GM12873 (cell line): ENCODE measurements around the gene MYH7.

ENCODE experiments used
- TF ChIP-seq, protein P1 (sequence below): IDR thresholded peaks from 2 replicates; pipeline ENCODE4 v1.5.1; 2012; ENCODE audit warnings: low read depth, mild to moderate bottlenecking, moderate library complexity, low read length, control low read depth; ENCODE audit not compliant: insufficient read depth; ENCODE audit errors: missing control alignments

Gene MYH7

DNA sequence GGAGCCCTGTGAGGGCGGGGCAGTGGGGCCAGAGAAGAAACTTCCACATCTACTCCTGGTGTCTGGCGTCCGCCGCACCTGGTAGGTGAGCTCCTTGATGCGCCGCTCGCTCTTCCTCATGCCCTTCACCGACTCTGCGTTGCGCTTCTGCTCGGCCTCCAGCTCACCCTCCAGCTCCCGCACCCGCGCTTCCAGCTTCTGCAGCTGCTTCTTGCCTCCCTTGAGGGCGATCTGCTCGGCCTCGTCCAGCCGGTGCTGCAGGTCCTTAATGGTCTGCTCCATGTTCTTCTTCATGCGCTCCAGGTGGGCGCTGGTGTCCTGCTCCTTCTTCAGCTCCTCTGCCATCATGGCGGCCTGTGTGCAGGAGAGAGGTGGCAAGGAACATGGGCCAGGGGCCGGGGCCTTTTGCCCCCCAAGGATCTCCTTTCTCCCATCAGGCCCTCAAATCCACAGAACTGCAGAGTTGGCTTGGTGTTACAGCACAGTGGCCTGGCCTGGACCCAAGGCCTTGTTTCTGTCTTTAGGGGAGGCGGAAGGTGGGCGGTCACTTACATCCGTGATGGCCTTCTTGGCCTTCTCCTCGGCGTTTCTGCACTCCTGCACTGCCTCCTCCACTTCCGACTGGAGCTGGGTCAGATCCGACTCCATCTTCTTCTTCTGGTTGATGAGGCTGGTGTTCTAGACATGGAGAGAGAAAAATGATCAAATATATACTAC is 50.9 kb downstream of the MYH7 start:
- TF ChIP-seq, protein P1, sequence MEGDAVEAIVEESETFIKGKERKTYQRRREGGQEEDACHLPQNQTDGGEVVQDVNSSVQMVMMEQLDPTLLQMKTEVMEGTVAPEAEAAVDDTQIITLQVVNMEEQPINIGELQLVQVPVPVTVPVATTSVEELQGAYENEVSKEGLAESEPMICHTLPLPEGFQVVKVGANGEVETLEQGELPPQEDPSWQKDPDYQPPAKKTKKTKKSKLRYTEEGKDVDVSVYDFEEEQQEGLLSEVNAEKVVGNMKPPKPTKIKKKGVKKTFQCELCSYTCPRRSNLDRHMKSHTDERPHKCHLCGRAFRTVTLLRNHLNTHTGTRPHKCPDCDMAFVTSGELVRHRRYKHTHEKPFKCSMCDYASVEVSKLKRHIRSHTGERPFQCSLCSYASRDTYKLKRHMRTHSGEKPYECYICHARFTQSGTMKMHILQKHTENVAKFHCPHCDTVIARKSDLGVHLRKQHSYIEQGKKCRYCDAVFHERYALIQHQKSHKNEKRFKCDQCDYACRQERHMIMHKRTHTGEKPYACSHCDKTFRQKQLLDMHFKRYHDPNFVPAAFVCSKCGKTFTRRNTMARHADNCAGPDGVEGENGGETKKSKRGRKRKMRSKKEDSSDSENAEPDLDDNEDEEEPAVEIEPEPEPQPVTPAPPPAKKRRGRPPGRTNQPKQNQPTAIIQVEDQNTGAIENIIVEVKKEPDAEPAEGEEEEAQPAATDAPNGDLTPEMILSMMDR = no peak

DNA sequence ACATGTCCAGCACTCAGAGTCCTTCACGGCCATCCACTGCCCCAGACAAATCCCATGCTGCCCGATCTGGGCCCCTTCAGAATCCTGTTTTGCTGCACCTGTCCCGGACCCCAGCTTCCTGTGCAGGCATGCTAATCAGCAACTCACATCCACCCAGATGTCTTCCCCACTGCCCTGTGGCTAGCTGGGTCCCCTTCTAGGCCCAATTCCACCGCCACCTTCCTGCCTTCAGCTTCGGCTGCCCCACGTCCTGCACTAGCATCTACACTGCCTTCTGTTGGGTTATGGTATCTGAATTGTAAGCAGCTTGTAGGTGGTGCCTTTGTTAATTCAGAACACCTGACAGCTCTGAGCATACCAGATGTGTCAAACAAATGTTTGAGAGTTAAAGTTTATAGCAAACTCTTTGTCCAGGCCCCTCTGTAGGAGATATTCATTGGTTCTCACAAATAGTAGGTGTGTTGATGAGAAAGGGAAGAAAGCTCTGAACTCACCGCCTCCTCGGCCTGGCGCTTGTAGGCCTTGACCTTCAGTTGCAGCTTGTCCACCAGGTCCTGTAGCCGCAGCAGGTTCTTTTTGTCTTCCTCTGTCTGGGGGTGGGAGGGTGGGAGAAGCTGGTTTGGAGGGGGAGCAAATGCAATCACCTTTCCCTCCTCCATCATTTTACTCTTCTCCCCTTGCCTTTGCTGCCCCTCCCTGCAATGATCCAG is 52.6 kb downstream of the MYH7 start:
- TF ChIP-seq, protein P1 = no peak

DNA sequence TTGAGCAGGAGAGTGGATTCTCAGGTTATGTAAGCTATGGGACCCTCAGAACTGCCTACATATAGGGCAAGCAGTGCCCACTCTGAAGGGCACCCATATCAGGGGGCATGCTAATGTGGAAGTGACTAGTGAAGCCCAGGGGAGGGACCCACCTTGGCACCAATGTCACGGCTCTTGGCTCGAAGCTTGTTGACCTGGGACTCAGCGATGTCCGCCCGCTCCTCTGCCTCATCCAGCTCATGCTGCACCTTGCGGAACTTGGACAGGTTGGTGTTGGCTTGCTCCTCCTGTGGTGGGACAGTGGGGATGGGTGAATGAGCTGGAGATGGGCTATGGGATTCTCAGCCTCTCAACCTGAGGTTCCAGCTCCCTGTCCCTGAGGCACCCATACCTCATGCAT is 53.2 kb downstream of the MYH7 start:
- TF ChIP-seq, protein P1 = no peak

DNA sequence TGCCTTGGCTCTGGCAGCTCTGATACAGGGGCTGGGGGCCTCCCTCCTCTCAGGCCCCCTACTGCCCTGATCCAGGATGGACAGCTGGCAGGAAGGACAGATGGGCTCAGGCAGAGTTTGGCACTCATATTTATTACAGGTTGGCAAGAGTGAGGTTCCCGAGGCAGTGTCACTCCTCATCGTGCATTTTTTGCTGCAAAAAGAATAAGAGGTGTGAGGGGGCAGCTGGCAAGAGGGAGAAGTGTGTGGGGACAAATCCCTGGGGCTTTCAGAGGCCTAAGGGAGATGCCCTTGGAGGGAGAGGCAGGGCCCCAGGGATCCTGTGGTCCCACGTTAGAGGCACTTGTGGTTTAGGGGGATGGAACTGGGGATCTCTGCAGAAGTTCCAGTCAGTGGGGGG is 53.6 kb downstream of the MYH7 start:
- TF ChIP-seq, protein P1 = no peak

DNA sequence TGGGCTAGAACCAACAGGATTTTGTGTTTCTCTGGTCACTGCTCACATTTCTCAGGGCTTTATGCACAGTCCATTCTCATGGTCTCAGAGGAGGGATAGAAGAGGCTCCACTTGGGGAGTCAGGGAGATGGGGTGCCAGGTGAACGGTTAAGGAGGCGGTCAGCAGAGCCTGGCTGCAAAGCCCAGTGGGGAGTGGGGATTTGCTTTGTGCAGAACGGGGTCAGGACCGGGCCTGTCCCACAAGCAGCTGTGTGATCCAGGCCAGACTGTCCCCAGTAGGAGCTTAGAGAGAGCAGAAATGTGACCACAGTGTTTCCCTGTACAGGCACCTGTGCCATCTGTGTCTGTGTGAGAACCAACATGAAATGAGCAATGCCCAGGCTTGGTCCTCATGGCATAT is 54.5 kb downstream of the MYH7 start:
- TF ChIP-seq, protein P1 = no peak

DNA sequence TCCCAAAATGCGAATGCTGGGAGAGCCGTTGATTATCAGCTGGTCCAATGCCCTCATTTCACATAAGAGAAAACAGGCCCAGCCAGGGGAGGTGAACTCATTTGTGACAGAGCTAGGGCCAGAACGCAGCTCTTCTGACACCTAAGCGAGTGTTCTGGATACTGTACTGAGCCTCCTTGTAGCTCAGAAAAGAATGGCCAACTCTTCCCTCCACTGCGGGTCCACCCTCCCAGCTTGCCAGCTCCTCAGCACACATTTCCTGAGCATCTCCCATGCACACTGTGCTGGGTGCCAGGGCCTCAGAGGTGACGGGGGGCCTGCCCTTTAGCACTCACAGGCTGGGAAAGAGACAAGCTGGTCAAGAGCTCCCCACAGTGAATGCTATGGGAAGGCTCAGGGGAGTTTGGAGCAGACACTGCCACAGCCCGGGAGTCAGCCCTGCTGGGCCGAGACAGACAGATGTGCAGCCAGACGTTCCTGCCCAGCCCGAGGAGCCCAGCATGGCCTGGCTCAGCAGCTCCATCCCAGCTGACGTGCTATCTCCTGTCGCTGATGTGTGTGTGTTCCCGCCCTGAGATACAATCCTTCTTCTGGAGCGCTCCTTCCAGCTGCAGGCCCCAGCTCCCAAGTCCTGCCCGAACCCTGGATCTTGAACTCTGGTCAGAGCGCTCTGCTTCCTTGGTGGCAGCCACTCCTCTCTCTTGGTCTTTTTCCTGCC is 55.1 kb downstream of the MYH7 start:
- TF ChIP-seq, protein P1 = no peak
